Ectodermal cell (in vitro differentiated cells): ENCODE measurements around the gene VWC2.

Experiments used
- H3K27ac ChIP-seq: 2 replicates; pipeline ENCODE4 v1.7.0; 2013; ENCODE audit warnings: mild to moderate bottlenecking, low read depth, low read length; ENCODE audit not compliant: insufficient read depth, poor library complexity, severe bottlenecking
- H3K27me3 ChIP-seq: 2 replicates; pipeline ENCODE4 v1.7.0; 2013; ENCODE audit warnings: mild to moderate bottlenecking, low read length; ENCODE audit not compliant: insufficient read depth, control insufficient read depth, poor library complexity, severe bottlenecking
- H3K36me3 ChIP-seq: one replicate; pipeline ENCODE4 v1.7.0; 2013; ENCODE audit warnings: low read length; ENCODE audit not compliant: control insufficient read depth, insufficient read depth
- H3K4me1 ChIP-seq: one replicate; pipeline ENCODE4 v1.7.0; 2013; ENCODE audit warnings: low read length; ENCODE audit not compliant: control insufficient read depth, insufficient read depth
- H3K4me3 ChIP-seq: 2 replicates; pipeline ENCODE4 v1.7.0; 2013; ENCODE audit warnings: low read depth, low read length, control low read depth; ENCODE audit not compliant: insufficient read depth
- H3K9me3 ChIP-seq: 2 replicates; pipeline ENCODE4 v1.7.0; 2013; ENCODE audit warnings: mild to moderate bottlenecking, low read length, moderate library complexity; ENCODE audit not compliant: control insufficient read depth
- WGBS, 2 experiments: methylation state at CpG; one replicate each; pipeline ENCODE4 v1.1.7; 2013; ENCODE audit warnings: missing lambda C conversion rate in 2 of 2; 5-methylcytosine and 5-hydroxymethylcytosine counted together

VWC2 gene

GRCh38 chr7:49926720-49927119 lies 153.3 kb downstream of the VWC2 start:
- Histone ChIP-seq H3K4me3 (no peak overlapping the region), H3K4me1 (no peaks in the 10 kb centered on the region), H3K27ac (no peak overlapping the region), H3K27me3 (no peaks in the 10 kb centered on the region), H3K36me3 (no peaks in the 10 kb centered on the region), H3K9me3 (no peaks in the 10 kb centered on the region)
- 94 to 95% methylated on average over 6 of the region's 6 CpGs for WGBS, 2 experiments

GRCh38 chr7:49927631-49928030 lies 154.2 kb downstream of the VWC2 start:
- no peaks in the 10 kb centered on the region for H3K36me3 ChIP-seq
- H3K27ac ChIP-seq = no peak overlapping the region
- no peaks in the 10 kb centered on the region for H3K9me3 ChIP-seq
- WGBS, 2 experiments = 91 to 96% methylated on average over 5 of the region's 5 CpGs
- H3K27me3 ChIP-seq = no peaks in the 10 kb centered on the region
- no peak overlapping the region for H3K4me3 ChIP-seq
- H3K4me1 ChIP-seq = no peaks in the 10 kb centered on the region

- Histone ChIP-seq H3K4me3 (no peak overlapping the region), H3K36me3 (no peaks in the 10 kb centered on the region), H3K27ac (no peak overlapping the region), H3K9me3 (no peaks in the 10 kb centered on the region), H3K27me3 (no peaks in the 10 kb centered on the region), H3K4me1 (no peaks in the 10 kb centered on the region)
- WGBS, 2 experiments = 92 to 98% methylated on average over 2 of the region's 2 CpGs
Measured at GRCh38 chr7:49928787-49929186, 155.3 kb downstream of the VWC2 start.

- Histone ChIP-seq H3K4me3 (no peak overlapping the region), H3K9me3 (no peaks in the 10 kb centered on the region), H3K4me1 (no peaks in the 10 kb centered on the region), H3K27me3 (no peaks in the 10 kb centered on the region), H3K27ac (no peak overlapping the region), H3K36me3 (no peaks in the 10 kb centered on the region)
- 89 to 91% methylated on average over 2 of the region's 2 CpGs for WGBS, 2 experiments
Measured at GRCh38 chr7:49931627-49932026, 158.2 kb downstream of the VWC2 start.

- WGBS, 2 experiments = 97 to 100% methylated on average over 2 of the region's 2 CpGs
- H3K4me3 ChIP-seq = no peak overlapping the region
- H3K4me1 ChIP-seq = no peaks in the 10 kb centered on the region
- no peaks in the 10 kb centered on the region for H3K9me3 ChIP-seq
- no peak overlapping the region for H3K27ac ChIP-seq
- no peaks in the 10 kb centered on the region for H3K36me3 ChIP-seq
- no peaks in the 10 kb centered on the region for H3K27me3 ChIP-seq
Measured at GRCh38 chr7:49937608-49938007, 164.2 kb downstream of the VWC2 start.
